Measurements from ENCODE around the gene SPATA16.

GRCh38 chr3:172846706-172847105 is 294.3 kb downstream of the SPATA16 start:
- TF ChIP-seq, protein P1, sequence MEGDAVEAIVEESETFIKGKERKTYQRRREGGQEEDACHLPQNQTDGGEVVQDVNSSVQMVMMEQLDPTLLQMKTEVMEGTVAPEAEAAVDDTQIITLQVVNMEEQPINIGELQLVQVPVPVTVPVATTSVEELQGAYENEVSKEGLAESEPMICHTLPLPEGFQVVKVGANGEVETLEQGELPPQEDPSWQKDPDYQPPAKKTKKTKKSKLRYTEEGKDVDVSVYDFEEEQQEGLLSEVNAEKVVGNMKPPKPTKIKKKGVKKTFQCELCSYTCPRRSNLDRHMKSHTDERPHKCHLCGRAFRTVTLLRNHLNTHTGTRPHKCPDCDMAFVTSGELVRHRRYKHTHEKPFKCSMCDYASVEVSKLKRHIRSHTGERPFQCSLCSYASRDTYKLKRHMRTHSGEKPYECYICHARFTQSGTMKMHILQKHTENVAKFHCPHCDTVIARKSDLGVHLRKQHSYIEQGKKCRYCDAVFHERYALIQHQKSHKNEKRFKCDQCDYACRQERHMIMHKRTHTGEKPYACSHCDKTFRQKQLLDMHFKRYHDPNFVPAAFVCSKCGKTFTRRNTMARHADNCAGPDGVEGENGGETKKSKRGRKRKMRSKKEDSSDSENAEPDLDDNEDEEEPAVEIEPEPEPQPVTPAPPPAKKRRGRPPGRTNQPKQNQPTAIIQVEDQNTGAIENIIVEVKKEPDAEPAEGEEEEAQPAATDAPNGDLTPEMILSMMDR (IDR thresholded peaks at IDR 0.05; ENCODE audit: borderline replicate concordance, extremely low read depth, low read length, poor library complexity, severe bottlenecking): no peak
- no peak for TF ChIP-seq EZH2 (IDR thresholded peaks at IDR 0.05; ENCODE audit: borderline replicate concordance, low read depth, low read length, severe bottlenecking)
